IPS-18c (cell line): ENCODE measurements around the gene EXOC5.

Source experiments
- H3K4me3 ChIP-seq: 2 replicates; pipeline ENCODE4 v1.7.0; 2013; ENCODE audit warnings: low read depth, mild to moderate bottlenecking, low read length, moderate library complexity; ENCODE audit not compliant: insufficient read depth
- H3K9me3 ChIP-seq: one replicate; pipeline ENCODE4 v1.6.1; 2013; ENCODE audit warnings: mild to moderate bottlenecking, low read length, moderate library complexity; ENCODE audit not compliant: control insufficient read depth, insufficient read depth

Gene EXOC5, protein sequence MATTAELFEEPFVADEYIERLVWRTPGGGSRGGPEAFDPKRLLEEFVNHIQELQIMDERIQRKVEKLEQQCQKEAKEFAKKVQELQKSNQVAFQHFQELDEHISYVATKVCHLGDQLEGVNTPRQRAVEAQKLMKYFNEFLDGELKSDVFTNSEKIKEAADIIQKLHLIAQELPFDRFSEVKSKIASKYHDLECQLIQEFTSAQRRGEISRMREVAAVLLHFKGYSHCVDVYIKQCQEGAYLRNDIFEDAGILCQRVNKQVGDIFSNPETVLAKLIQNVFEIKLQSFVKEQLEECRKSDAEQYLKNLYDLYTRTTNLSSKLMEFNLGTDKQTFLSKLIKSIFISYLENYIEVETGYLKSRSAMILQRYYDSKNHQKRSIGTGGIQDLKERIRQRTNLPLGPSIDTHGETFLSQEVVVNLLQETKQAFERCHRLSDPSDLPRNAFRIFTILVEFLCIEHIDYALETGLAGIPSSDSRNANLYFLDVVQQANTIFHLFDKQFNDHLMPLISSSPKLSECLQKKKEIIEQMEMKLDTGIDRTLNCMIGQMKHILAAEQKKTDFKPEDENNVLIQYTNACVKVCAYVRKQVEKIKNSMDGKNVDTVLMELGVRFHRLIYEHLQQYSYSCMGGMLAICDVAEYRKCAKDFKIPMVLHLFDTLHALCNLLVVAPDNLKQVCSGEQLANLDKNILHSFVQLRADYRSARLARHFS

GRCh38 chr14:57268161-57269069 lies at the start of gene EXOC5, which contains the start of gene AP5M1:
Gene EXOC5, minus strand, starts transcription at chr14:57268905. Its CDS starts 257 bp downstream, at chr14:57268648.
Gene AP5M1, plus strand, starts transcription at chr14:57268971. Its CDS starts 344 bp downstream, at chr14:57269315.
- Histone ChIP-seq H3K4me3 (peak within 1 kb of the TSS; percentile 78), H3K9me3 (no peaks in the 10 kb centered on the region)

- Histone ChIP-seq H3K4me3 (no peak overlapping the region), H3K9me3 (no peaks in the 10 kb centered on the region)
These were observed 48.6 kb upstream of the EXOC5 start for GRCh38 chr14:57317248-57317833.

DNA sequence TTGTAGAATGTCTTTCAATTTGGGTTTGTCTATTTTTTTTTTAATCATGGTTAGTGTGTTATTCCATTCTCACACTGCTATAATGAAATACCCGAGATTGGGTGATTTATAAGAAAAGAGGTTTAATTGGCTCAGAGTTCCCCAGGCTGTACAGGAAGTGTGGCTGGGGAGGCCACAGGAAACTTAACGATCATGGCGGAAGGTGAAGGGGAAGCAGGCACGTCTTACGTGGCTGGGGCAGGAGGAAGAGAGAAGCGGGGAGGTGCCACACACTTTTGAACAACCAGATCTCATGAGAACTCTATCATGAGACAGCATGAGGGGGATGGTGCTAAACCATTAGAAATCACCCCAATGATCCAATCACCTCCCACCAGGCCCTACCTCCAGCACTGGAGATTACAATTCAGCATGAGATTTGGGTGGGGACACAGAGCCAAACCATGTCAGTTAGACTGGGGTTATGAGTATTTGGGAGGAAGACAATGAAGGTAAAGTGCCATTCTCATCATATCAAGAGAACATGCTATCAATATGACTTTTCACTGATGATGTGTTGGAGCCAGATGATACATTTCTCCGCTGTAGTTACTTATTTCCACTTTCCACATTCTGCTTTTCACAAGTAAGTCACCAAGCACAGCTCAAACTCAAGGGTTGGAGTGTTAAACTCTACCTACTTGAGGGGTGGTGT lies 45.8 kb upstream of the EXOC5 start:
- no peaks in the 10 kb centered on the region for H3K9me3 ChIP-seq
- no peak overlapping the region for H3K4me3 ChIP-seq

DNA sequence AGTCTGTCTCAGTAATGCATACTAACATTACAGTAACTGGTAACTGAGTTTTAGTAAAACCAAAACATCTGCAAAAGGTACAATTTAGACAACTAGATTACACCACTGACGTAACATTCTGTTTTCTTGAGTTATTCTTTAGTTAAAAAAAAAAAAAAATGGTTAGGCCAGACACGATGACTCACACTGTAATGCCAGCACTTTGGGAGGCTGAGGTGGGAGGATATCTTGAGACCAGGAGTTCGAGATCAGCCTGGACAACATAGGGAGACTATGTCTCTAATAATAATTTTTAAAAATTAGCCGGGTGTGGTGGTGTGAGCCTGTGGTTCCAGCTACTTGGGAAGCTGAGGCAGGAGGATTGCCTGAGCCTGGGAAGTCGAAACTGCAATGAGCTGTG lies 34.2 kb upstream of the EXOC5 start:
- Histone ChIP-seq H3K4me3 (no peak overlapping the region), H3K9me3 (no peaks in the 10 kb centered on the region)

- H3K4me3 ChIP-seq = no peak overlapping the region
- H3K9me3 ChIP-seq = no peaks in the 10 kb centered on the region
These were observed 30.8 kb upstream of the EXOC5 start for GRCh38 chr14:57299511-57299910.

DNA sequence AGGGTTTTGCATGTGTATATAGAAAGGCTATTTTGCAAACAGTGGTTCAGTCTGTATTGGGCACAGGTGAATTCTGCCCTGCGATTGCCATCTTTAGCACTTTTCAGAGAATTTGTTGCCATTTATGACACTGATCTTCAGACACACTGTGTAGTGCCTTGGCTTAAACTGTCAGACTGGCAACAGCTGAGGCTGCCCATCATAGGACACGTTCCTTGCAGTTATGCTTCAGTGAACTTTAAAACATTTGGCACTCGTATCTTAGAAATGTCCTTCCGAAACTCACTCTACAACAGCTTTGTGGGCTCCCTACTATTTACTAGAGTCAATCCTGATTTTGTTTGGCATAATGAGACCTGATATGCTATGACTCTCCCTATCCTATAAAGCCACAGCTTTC lies 29.1 kb upstream of the EXOC5 start:
- no peaks in the 10 kb centered on the region for H3K9me3 ChIP-seq
- H3K4me3 ChIP-seq = no peak overlapping the region

DNA sequence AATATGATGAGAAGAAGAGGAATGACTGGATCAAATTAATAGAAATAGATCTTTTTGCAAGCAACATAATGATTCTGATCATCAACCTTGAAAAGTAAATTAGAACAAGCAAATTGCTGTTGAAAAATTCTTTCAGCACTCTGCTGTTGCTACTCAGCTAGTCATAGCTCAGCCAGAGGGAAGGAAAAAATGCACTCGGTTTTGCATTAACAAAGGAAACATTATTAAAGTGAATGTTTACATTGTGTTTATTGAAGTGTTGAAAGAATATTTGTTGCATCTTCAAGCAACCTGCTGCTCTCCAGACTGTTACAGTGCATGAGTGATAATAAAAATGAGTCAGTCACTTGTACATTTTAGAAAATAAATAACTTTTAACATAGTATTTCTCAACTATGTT lies 26.5 kb upstream of the EXOC5 start:
- Histone ChIP-seq H3K9me3 (no peaks in the 10 kb centered on the region), H3K4me3 (no peak overlapping the region)

- Histone ChIP-seq H3K4me3 (no peak overlapping the region), H3K9me3 (no peaks in the 10 kb centered on the region)
These were observed 25.4 kb upstream of the EXOC5 start for GRCh38 chr14:57293866-57294837.

DNA sequence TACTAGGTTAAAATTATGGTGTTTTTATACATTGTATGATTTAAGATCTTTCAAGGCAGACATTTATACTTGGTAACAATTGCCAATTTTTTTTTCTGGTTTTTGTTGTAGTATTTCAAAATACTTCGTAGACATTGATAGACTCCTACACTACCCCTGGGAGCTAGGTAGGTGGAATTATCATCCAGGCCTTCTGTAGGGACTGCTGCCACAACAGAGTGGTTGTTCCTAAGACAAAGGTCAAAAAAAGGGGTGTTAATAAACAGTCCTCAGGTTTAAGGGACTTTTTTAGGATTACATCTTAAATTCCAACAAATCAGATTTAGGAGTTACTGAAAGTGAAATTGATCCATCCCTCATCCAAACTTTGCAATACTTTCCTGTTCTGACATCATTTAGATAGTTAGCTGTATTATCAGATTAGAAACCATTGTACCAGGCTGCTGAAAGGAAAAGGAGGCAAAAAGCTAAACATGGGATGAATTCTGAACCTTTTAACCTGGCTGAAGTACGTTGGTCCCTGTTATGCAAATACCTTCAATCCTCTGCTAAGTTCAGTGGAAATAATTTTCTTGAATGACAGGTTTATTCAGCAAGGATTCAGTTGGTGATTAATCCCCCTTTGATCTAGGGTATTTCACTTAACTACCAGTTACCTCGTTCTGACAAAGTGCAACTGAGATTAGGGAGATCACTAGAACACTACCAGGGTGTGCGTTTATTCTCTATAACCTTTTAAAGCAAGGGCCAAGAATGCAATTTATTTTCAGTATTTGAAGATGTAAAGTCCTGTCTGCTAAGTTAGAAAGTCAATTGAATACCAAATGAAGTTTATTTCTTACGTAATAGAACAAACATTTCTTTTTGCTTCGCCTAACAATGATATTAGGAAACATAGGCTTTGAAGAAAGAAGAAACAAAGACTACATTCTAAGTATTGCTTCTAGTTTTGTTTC lies 23.3 kb upstream of the EXOC5 start:
- H3K9me3 ChIP-seq = no peaks in the 10 kb centered on the region
- H3K4me3 ChIP-seq = no peak overlapping the region

- Histone ChIP-seq H3K9me3 (no peaks in the 10 kb centered on the region), H3K4me3 (no peak overlapping the region)
These were observed 22.0 kb upstream of the EXOC5 start for GRCh38 chr14:57290751-57291150.

DNA sequence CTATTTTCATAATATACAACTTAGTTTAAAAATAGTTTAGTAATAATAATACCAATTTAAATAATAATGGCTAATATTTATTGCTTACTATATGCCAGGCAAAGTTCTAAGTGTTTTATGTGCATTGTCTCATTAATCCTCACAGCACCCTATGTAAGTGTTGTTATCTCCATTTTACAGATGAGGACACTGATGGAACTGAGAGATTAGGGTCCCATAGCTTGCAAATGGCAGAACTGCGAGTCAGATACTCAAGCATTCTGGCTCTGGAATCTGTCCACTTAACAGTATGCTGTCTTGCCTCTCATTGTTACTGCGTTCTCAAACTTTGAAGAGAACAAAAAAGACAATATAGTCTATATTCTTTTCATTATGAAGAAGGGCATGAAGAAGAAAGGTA lies 19.0 kb upstream of the EXOC5 start:
- Histone ChIP-seq H3K4me3 (no peak overlapping the region), H3K9me3 (no peaks in the 10 kb centered on the region)

GRCh38 chr14:57277062-57277461 lies 8.4 kb upstream of the EXOC5 start:
- Histone ChIP-seq H3K9me3 (no peaks in the 10 kb centered on the region), H3K4me3 (no peak overlapping the region)

GRCh38 chr14:57275023-57275664 lies 6.4 kb upstream of the EXOC5 start:
- Histone ChIP-seq H3K9me3 (no peaks in the 10 kb centered on the region), H3K4me3 (no peak overlapping the region)

DNA sequence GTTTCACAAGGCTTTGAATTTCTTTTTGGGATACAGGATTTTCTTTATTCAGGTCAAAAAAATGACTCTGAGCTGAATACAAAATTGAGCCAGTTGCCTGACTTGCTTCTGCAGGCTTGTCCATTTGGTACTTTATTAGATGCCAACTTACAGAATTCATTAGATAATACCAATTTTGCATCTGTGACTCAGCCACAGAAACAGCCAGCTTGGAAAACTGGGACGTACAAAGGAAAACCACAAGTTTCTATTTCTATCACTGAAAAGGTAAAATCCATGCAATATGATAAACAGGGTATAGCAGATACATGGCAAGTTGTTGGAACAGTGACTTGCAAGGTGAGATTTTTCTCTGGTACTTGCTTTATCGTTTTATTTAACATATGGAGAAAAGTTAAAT lies 5.8 kb upstream of the EXOC5 start:
- H3K9me3 ChIP-seq = no peaks in the 10 kb centered on the region
- H3K4me3 ChIP-seq = no peak overlapping the region
